Measurements from ENCODE around the gene SRI. TPM values are rescaled to one million over a fixed set of nuclear protein-coding genes. Genes with fewer than 3 reads are reported as not detected.

Gene SRI
- total and polyA plus RNA-seq, 4 donors = 20.4 to 70.0 (median 39.6) TPM

- TF ChIP-seq, protein P1, sequence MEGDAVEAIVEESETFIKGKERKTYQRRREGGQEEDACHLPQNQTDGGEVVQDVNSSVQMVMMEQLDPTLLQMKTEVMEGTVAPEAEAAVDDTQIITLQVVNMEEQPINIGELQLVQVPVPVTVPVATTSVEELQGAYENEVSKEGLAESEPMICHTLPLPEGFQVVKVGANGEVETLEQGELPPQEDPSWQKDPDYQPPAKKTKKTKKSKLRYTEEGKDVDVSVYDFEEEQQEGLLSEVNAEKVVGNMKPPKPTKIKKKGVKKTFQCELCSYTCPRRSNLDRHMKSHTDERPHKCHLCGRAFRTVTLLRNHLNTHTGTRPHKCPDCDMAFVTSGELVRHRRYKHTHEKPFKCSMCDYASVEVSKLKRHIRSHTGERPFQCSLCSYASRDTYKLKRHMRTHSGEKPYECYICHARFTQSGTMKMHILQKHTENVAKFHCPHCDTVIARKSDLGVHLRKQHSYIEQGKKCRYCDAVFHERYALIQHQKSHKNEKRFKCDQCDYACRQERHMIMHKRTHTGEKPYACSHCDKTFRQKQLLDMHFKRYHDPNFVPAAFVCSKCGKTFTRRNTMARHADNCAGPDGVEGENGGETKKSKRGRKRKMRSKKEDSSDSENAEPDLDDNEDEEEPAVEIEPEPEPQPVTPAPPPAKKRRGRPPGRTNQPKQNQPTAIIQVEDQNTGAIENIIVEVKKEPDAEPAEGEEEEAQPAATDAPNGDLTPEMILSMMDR (IDR thresholded peaks at IDR 0.05; ENCODE audit: low read depth, low read length, missing input control) = no peak
- TF ChIP-seq EGR1 (IDR thresholded peaks at IDR 0.05; ENCODE audit: low read depth in 2 of 2) = no peak
These were observed 11.3 kb downstream of the SRI start (continued) for GRCh38 chr7:88208521-88208920.

DNA sequence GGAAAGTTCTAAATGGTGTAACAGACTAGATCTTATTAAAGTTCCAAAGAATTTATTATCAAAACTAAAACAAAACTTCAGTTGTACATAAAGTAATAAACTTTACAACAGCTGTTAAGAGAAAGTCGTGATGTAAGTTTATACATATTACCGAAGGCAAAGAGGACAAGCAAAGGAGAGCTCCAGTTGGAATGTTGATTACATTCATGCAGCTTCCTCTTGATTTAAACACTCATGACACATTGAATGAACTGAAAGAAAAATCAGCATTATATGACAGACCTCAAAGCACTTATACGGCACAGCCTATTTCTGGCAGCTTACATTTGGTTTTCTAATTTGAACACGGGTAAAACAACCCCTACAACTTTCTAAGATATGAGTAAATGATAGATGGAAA, 13.6 kb downstream of the SRI start:
- Histone ChIP-seq H3K9ac (ENCODE audit: low read depth in 1 of 2, low read length in 2 of 2) (no peak overlapping the region), H3K4me1 (ENCODE audit: control insufficient read depth in 4 of 4, insufficient read depth in 4 of 4, low read length in 3 of 4) (no peaks in the 10 kb centered on the region), H3K9me3 (ENCODE audit: control insufficient read depth in 4 of 4, low read length in 3 of 4) (no peaks in the 10 kb centered on the region), H3K27me3 (ENCODE audit: control insufficient read depth in 4 of 4, insufficient read depth in 4 of 4, low read length in 3 of 4) (no peaks in the 10 kb centered on the region), H3K27ac (ENCODE audit: low read depth in 1 of 2, low read length in 2 of 2) (no peak overlapping the region), H3K36me3 (ENCODE audit: control insufficient read depth in 4 of 4, insufficient read depth in 3 of 4, low read depth in 1 of 4, low read length in 3 of 4) (peaks cover 1 to 41% (median 37%) of the 10 kb centered on the region in 4 donors), H3K4me3 (ENCODE audit: low read depth in 1 of 3, low read length in 3 of 3) (no peak overlapping the region)
- TF ChIP-seq TAF1 (conservative IDR thresholded peaks at IDR 0.05) (no peak), GABPA (IDR thresholded peaks at IDR 0.05 in 1 of 2, conservative IDR thresholded peaks at IDR 0.05 in 1 of 2) (no peak), REST (IDR thresholded peaks at IDR 0.05) (no peak), FOXA1 (IDR thresholded peaks at IDR 0.05) (no peak), NR2F2 (IDR thresholded peaks at IDR 0.05) (no peak), YY1 (IDR thresholded peaks at IDR 0.05) (no peak), EGR1 (IDR thresholded peaks at IDR 0.05; ENCODE audit: low read depth in 2 of 2) (no peak), FOXA2 (IDR thresholded peaks at IDR 0.05) (no peak), ZBTB33 (IDR thresholded peaks at IDR 0.05) (no peak), HNF4G (IDR thresholded peaks at IDR 0.05) (no peak), RXRA (IDR thresholded peaks at IDR 0.05) (no peak), SP1 (IDR thresholded peaks at IDR 0.05) (no peak), RAD21 (IDR thresholded peaks at IDR 0.05) (no peak), HNF4A (conservative IDR thresholded peaks at IDR 0.05) (no peak)
- TF ChIP-seq, protein P1 (IDR thresholded peaks at IDR 0.05; ENCODE audit: low read depth, low read length, missing input control) = no peak
- TF ChIP-seq, protein P2, sequence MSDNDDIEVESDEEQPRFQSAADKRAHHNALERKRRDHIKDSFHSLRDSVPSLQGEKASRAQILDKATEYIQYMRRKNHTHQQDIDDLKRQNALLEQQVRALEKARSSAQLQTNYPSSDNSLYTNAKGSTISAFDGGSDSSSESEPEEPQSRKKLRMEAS (IDR thresholded peaks at IDR 0.05) = no peak
- TF ChIP-seq, protein P3, sequence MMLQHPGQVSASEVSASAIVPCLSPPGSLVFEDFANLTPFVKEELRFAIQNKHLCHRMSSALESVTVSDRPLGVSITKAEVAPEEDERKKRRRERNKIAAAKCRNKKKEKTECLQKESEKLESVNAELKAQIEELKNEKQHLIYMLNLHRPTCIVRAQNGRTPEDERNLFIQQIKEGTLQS (IDR thresholded peaks at IDR 0.05) = no peak
- DNase-seq (ENCODE audit: low spot score) = no peak
- WGBS = 88% methylated on average over 4 of the region's 4 CpGs
